NB4 (cell line): ENCODE measurements around the gene RELCH.

Experiments used
- DNase-seq: peaks from one replicate; pipeline ENCODE4 v3.0.0; 2010; ENCODE audit warnings: low read depth
- H3K4me3 ChIP-seq: one replicate; pipeline ENCODE4 v1.5.1; 2011; ENCODE audit warnings: mild to moderate bottlenecking, low read depth, low read length, moderate library complexity
- CTCF ChIP-seq: IDR thresholded peaks from one replicate; pipeline ENCODE4 v1.5.1; 2012; ENCODE audit warnings: low read depth, low read length
- MAX ChIP-seq: IDR thresholded peaks from 2 replicates; pipeline ENCODE4 v1.6.1; 2011; ENCODE audit warnings: low read depth, low read length
- MYC ChIP-seq: IDR thresholded peaks from 2 replicates; pipeline ENCODE4 v1.6.1; 2011; ENCODE audit warnings: low read depth, low read length
- POLR2A ChIP-seq: IDR thresholded peaks from 2 replicates; pipeline ENCODE4 v1.6.1; 2011; ENCODE audit warnings: mild to moderate bottlenecking; ENCODE audit not compliant: insufficient read length; ENCODE audit errors: extremely low read depth

RELCH gene

DNA sequence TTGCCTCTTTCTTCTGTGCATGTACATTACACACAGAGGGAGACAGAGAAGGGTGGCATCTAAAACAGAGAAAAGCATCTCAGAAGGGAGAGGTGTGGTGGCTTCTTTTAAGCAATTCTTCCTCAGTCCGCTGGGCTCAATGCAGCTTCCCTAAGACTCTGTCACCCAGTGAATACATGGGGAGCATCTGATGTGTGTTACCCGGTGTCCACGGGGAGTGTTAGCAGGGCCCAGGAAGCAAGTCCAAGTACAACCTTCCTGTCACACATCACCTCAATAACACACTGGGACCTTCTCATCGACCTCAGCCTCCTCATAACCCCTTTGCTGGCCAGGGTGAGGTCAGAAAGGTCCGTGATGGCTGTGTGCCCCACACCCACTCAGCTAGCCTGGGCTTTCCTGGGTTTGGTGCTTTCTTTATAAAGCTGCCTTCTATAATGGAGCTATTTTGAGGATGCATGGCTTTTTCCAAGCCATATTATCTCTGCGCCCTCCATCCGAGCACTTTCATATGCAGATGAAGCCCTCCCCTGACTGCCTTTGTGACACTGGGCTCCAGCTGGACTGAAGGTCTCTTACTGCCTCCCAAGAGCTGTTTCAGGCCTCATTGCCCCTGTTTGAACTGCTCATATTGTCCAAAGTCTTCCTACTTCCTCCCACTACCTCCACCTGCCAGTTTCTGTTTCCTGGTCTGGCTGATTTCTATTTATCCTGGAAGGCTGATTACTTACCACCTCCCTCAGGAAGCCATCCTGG lies 159.5 kb downstream of the RELCH start:
- H3K4me3 ChIP-seq, result no peak overlapping the region
- no peak for DNase-seq
- TF ChIP-seq MAX (no peak), MYC (no peak), POLR2A (no peak), CTCF (no peak)

GRCh38 chr18:62347089-62347506 lies 160.0 kb downstream of the RELCH start:
- TF ChIP-seq POLR2A (no peak), MAX (no peak), CTCF (no peak), MYC (no peak)
- no peak overlapping the region for H3K4me3 ChIP-seq
- DNase-seq, result no peak

DNA sequence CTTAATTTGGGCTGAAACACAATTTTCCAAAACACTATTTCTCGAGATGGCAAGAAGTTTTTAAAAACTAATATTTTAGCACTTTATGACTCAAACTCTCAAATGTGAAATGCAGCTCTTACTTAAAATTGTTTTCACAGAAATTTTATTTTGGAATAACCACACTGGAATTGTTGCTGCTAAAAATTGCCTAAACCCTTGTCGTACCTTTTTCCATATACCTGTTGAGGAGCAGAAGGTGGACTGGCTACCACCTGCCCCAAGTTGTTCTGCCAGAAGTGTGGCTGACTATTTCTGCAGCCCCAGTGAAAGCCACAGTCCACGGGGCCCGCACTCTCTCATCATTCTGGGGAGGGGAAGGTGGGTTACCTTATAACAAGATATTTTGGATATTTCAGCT lies 161.4 kb downstream of the RELCH start:
- TF ChIP-seq CTCF (no peak), POLR2A (no peak), MYC (no peak), MAX (no peak)
- no peak for DNase-seq
- no peak overlapping the region for H3K4me3 ChIP-seq

DNA sequence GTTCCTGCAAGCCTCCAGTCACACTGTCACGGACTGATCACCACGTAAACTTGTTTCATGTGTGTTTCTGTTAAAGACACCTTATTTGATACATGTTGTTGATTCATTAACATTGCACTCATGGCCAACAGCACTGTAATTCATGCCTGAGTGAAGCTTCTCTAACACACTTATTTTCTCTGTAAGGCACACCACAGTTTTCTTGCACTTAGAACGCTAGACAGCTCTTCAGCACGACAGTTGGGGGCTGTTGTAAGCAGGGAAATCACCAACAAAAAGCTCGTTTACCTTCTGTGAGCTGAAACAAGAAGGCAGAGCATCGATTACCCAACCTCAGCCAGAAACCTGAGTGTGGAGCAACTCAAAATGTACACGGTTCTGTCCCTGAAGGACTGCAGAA lies 166.1 kb downstream of the RELCH start:
- no peak for TF ChIP-seq POLR2A
- no peak for TF ChIP-seq MAX
- no peak for TF ChIP-seq MYC
- no peak for TF ChIP-seq CTCF
- DNase-seq, result no peak
- H3K4me3 ChIP-seq, result no peak overlapping the region

- DNase-seq, result no peak
- TF ChIP-seq CTCF (no peak), MAX (no peak), POLR2A (no peak)
- H3K4me3 ChIP-seq, result no peak overlapping the region
Observed at GRCh38 chr18:62354151-62354550, 167.1 kb downstream of the RELCH start.
